K562 (cell line): ENCODE results near the gene GCN1. TPM values are rescaled to one million over a fixed set of nuclear protein-coding genes. Genes with fewer than 3 reads are reported as not detected.

ENCODE experiments used
- ATAC-seq: fragments of 200-7000 bp; cut with Tn5 transposase; 3 replicates; pipeline ENCODE4 v1.9.1; 2020; ENCODE audit warnings: moderate library complexity
- BruUV-seq: library from RNA; stranded (reverse); fragments of 400-500 nt; replicated peaks from 2 replicates; lab custom pipeline; 2021; lab: Mats Ljungman, UMichigan
- CTCF ChIA-PET: fragments of 300-600 bp; formaldehyde crosslinking; extraction: SDS; loops from one replicate; lab custom pipeline; 2021; ENCODE audit warnings: low intra/inter-chr PET ratio; lab: Yijun Ruan, JAX
- POLR2A ChIA-PET: fragments of 300-600, 350-650 bp; sonication (Branson Sonifier 250); formaldehyde crosslinking; extraction: SDS; loops from one replicate; lab custom pipeline; 2021; ENCODE audit warnings: antibody characterized with exemption, inconsistent platforms; lab: Yijun Ruan, JAX
- DNase-seq, 4 experiments: peaks; one replicate each; pipeline versions ENCODE4 v3.0.0 to v3.0.0-alpha.2; 2011 to 2018; ENCODE audit warnings: low spot score in 3 of 4, mixed read lengths in 3 of 4; ENCODE audit errors: extremely low read depth in 1 of 4
- FAIRE-seq: peaks from 2 replicates; lab custom pipeline; 2011; peaks lifted over from hg19 to GRCh38; lab: Jason Lieb, UNC
- H2AFZ ChIP-seq: 2 replicates; pipeline ENCODE4 v1.6.0; 2011; ENCODE audit warnings: low read depth, low read length, control low read depth, inconsistent platforms
- H3K27ac ChIP-seq: fragments of 200-600 bp; 3 replicates; pipeline ENCODE4 v1.8.0; 2011; ENCODE audit warnings: low read depth, mild to moderate bottlenecking, control low read depth, inconsistent platforms, low read length, moderate library complexity, mixed read lengths; ENCODE audit errors: extremely low read depth
- H3K27me3 ChIP-seq, 2 experiments: fragments of 300-600 bp in 1 of 2; 2 replicates in 1 of 2; 3 replicates in 1 of 2; pipeline versions ENCODE4 v1.6.0 to v1.8.0; 2011; ENCODE audit warnings: inconsistent platforms in 2 of 2, low read length in 2 of 2, mild to moderate bottlenecking in 1 of 2, mixed read lengths in 1 of 2, moderate library complexity in 1 of 2; ENCODE audit not compliant: control insufficient read depth in 2 of 2, insufficient read depth in 2 of 2
- H3K36me3 ChIP-seq: fragments of 300-600 bp; 3 replicates; pipeline ENCODE4 v1.8.0; 2011; ENCODE audit warnings: mild to moderate bottlenecking, low read length, inconsistent platforms; ENCODE audit not compliant: control insufficient read depth, insufficient read depth
- H3K4me1 ChIP-seq, 2 experiments: fragments of 200-600 bp in 1 of 2; replicated peaks in 1 of 2; 2 replicates in 1 of 2; 3 replicates in 1 of 2; pipeline versions ENCODE4 v1.5.1 to v1.8.0; 2011; ENCODE audit warnings: inconsistent platforms in 2 of 2, low read length in 2 of 2, mild to moderate bottlenecking in 1 of 2, mixed read lengths in 1 of 2, moderate library complexity in 1 of 2; ENCODE audit not compliant: control insufficient read depth in 2 of 2, insufficient read depth in 2 of 2
- H3K4me2 ChIP-seq: 2 replicates; pipeline ENCODE4 v1.6.1; 2011; ENCODE audit warnings: low read length, control low read depth, inconsistent platforms, mixed read lengths; ENCODE audit not compliant: insufficient read depth
- H3K4me3 ChIP-seq: fragments of 200-600 bp; sonication (generic), shearing (Covaris generic); 2 replicates; pipeline ENCODE4 v1.5.1; 2016; ENCODE audit warnings: control low read depth, inconsistent platforms
- H3K79me2 ChIP-seq: fragments of 200-600 bp; 3 replicates; pipeline ENCODE4 v1.8.0; 2011; ENCODE audit warnings: low read length, inconsistent platforms; ENCODE audit not compliant: control insufficient read depth, insufficient read depth
- H3K9ac ChIP-seq, 2 experiments: 2 replicates each; pipeline versions ENCODE4 v1.6.0 to v1.6.1; 2011; ENCODE audit warnings: low read depth in 2 of 2, low read length in 2 of 2, control low read depth in 1 of 2, inconsistent platforms in 1 of 2, mild to moderate bottlenecking in 1 of 2, mixed read lengths in 1 of 2; ENCODE audit not compliant: insufficient read depth in 1 of 2
- H3K9me1 ChIP-seq: one replicate; pipeline ENCODE4 v1.6.0; 2011; ENCODE audit warnings: inconsistent platforms, mild to moderate bottlenecking, low read length, moderate library complexity; ENCODE audit not compliant: control insufficient read depth, insufficient read depth
- H3K9me3 ChIP-seq: replicated peaks from 2 replicates; pipeline ENCODE4 v1.5.1; 2011; ENCODE audit warnings: low read depth, low read length, inconsistent platforms; ENCODE audit not compliant: control insufficient read depth, insufficient read depth
- H4K20me1 ChIP-seq: replicated peaks from 2 replicates; pipeline ENCODE4 v1.6.1; 2011; ENCODE audit warnings: low read length, inconsistent platforms, mixed read lengths; ENCODE audit not compliant: control insufficient read depth, insufficient read depth
- FOXA1 ChIP-seq: fragments of 450-650 bp; IDR thresholded peaks from 2 replicates; pipeline ENCODE4 v1.6.1; 2016; ENCODE audit warnings: mild to moderate bottlenecking, borderline replicate concordance
- NR1H2 ChIP-seq: sonication (generic); formaldehyde crosslinking; IDR thresholded peaks from 2 replicates; pipeline ENCODE4 v1.4.0; 2020; ENCODE audit warnings: mild to moderate bottlenecking, missing genetic modification reagents
- POLR2G ChIP-seq: fragments of 200-400 bp; formaldehyde crosslinking; IDR thresholded peaks from 2 replicates; pipeline ENCODE4 v1.6.1; 2017; ENCODE audit warnings: low read depth, mild to moderate bottlenecking, antibody characterized with exemption, low read length, moderate library complexity
- SREBF2 ChIP-seq: sonication (generic); formaldehyde crosslinking; IDR thresholded peaks from 2 replicates; pipeline ENCODE4 v1.4.0; 2020; ENCODE audit warnings: mild to moderate bottlenecking, missing genetic modification reagents
- TAF1 ChIP-seq: IDR thresholded peaks from 2 replicates; pipeline ENCODE4 v1.6.1; 2011; ENCODE audit warnings: mild to moderate bottlenecking, low read length, moderate library complexity; ENCODE audit not compliant: insufficient read depth, control insufficient read depth, severe bottlenecking; ENCODE audit errors: extremely low read depth
- ZNF282 ChIP-seq: sonication (generic); formaldehyde crosslinking; IDR thresholded peaks from 2 replicates; pipeline ENCODE4 v1.8.1; 2023; ENCODE audit warnings: missing genetic modification reagents
- WGBS: fragments of 100-300 bp; shearing (Covaris generic); methylation state at CpG from one replicate; pipeline ENCODE4 v1.1.6; 2016; ENCODE audit warnings: low coverage, mixed read lengths; ENCODE audit not compliant: insufficient coverage; ENCODE audit errors: missing lambda C conversion rate; 5-methylcytosine and 5-hydroxymethylcytosine counted together
- in situ Hi-C: fragments of 300-500 bp; cut with MboI; formaldehyde crosslinking; loops from 4 replicates; pipeline ENCODE4 v1.15.0; 2018; ENCODE audit warnings: inconsistent platforms, mixed read lengths
- intact Hi-C: fragments of 100-400 bp; cut with micrococcal nuclease; formaldehyde crosslinking; loops from 2 replicates; pipeline ENCODE4 v1.14.2; 2022
- polyA plus RNA-seq, 8 experiments: library from polyadenylated mRNA; depleted of rRNA in 4 of 8; stranded (reverse) in 5 of 8; unstranded in 3 of 8; fragments of >200 nt; fragmentation: Nextera tagmentation in 2 of 8; fragmentation: Illumina TruSeq in 1 of 8; extraction: Ambion mirVana in 2 of 8; extraction: Trizol in 1 of 8; gene quantifications; 2 replicates each; pipeline versions ENCODE4 v1.2.1 to v1.2.3, GENCODE V29; 2011 to 2014; ENCODE audit warnings: inconsistent platforms in 1 of 8, missing spikeins in 1 of 8
- total RNA-seq, 7 experiments: library from RNA; depleted of rRNA in 6 of 7; stranded (reverse); fragments of >200 nt in 6 of 7; fragmentation: Illumina TruSeq in 2 of 7; extraction: Trizol in 2 of 7; gene quantifications; 2 replicates each; pipeline versions ENCODE4 v1.2.1 to v1.2.3, GENCODE V29; 2011 to 2021; ENCODE audit warnings: low replicate concordance in 1 of 7
- TF ChIP-seq, protein P1 (sequence below): sonication (generic); formaldehyde crosslinking; IDR thresholded peaks from 2 replicates; pipeline ENCODE4 v1.8.1; 2023; ENCODE audit warnings: mild to moderate bottlenecking, missing genetic modification reagents, moderate library complexity
- TF ChIP-seq, protein P2 (sequence below): sonication (generic); formaldehyde crosslinking; IDR thresholded peaks from 2 replicates; pipeline ENCODE4 v1.8.0; 2022; ENCODE audit warnings: missing genetic modification reagents, mild to moderate bottlenecking, moderate library complexity, borderline replicate concordance
- TF ChIP-seq, protein P3 (sequence below): sonication (generic); formaldehyde crosslinking; IDR thresholded peaks from 2 replicates; pipeline ENCODE4 v1.8.0; 2022; ENCODE audit warnings: missing genetic modification reagents, mild to moderate bottlenecking, borderline replicate concordance

The GCN1 gene
- total and polyA plus RNA-seq, 9 of the 15 experiments (the other 6 are each of a cell fraction or from before 2014, with no cell fraction given), result 11.9 to 190 (median 51.7) TPM

DNA sequence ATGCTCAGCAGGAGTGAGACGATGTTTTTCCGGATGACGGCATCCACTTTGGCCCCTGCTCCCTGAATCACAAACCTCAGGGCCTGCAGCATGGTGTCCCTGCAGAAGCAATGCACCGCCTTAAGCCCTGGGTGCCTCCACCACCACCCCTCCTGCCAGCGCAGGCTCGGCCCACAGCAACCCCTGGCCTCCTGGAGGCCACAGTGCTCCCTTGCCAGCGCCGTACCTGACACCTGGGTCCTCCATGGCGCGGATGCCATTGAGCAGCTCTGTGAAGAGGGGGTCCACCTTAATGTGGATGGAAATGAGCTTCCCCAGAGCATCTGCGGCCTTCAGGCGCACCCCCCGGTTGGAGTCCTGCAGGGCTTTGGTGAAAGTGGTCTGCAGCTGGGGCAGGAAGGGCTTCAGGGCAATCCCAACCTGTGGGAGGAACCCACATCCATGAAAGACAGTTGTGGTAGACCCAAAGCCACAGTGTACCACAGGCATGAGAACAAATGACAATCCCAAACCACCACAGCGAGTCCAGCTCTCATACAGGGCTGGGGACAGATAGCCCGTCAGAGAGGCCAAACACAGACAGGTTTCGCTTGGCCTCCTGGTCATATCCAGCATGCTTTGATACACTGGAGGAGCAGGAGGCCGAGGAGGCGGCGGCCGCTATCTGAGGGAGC is 60.1 kb downstream of the GCN1 start:
- Histone ChIP-seq H2AFZ (no peak overlapping the region), H3K27ac (no peak overlapping the region), H3K9me1 (no peaks in the 10 kb centered on the region), H3K36me3 (peaks cover 97% of the 10 kb centered on the region), H4K20me1 (no peaks in the 10 kb centered on the region), H3K27me3 (no peaks in the 10 kb centered on the region), H3K9ac (no peak overlapping the region), H3K9me3 (no peaks in the 10 kb centered on the region), H3K4me2 (no peak overlapping the region), H3K79me2 (no peaks in the 10 kb centered on the region), H3K4me3 (no peak overlapping the region), H3K4me1 (no peaks in the 10 kb centered on the region)
- no peak for DNase-seq
- in situ Hi-C loops, result no loop called here
- intact Hi-C loops, result no loop called here
- 99% methylated on average over 20 of the region's 20 CpGs for WGBS
- ChIA-PET CTCF (no interaction called here), POLR2A (no interaction called here)
- no peak for FAIRE-seq
- TF ChIP-seq POLR2G, result peak; percentile 33; the same call in 1 of the 2 replicates
- no peak for TF ChIP-seq SREBF2 (CRISPR knock-in tag)
- ATAC-seq, result no peak
- no TSS peak for BruUV-seq

DNA sequence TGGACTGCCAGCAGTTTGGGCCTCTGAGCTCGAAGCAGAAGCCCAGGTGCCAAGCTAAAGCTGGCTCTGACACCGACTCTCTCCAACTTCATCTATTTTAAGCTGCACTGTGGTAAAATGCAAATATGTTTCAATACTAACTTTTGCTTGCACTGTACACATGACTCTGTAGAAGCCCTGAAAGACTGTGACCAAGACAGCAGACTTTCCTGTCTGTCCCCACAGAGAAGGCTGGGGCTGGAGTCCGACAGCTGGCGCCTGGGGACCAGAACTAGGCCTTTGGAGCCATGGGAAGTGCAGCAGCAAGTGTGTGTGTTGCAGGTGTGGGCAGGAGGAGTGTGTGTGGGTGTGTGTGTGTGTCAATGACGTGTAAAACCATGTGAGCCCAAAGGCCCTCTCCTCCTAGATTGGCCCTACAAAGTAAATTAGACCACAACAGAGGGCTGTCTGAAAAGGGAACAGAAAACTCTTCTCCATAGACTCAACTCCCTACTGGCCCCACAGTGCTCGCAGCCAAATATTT is 61.6 kb downstream of the GCN1 start:
- no peaks in the 10 kb centered on the region for H3K9me3 ChIP-seq
- intact Hi-C loops, result no loop called here
- H2AFZ ChIP-seq, result no peak overlapping the region
- ChIA-PET CTCF (no interaction called here), POLR2A (interaction anchor here (2.2 kb wide), 1 partner anchor 15 kb away, joined by 11 read pairs; the partner anchor contains the start of gene RAB35)
- H3K27ac ChIP-seq, result no peak overlapping the region
- in situ Hi-C loops, result no loop called here
- 89% methylated on average over 6 of the region's 6 CpGs for WGBS
- ATAC-seq (no peak), FAIRE-seq (no peak), DNase-seq (no peak)
- BruUV-seq, result no TSS peak
- H3K27me3 ChIP-seq, result no peaks in the 10 kb centered on the region
- H4K20me1 ChIP-seq, result no peaks in the 10 kb centered on the region
- H3K36me3 ChIP-seq, result peaks cover 98% of the 10 kb centered on the region
- H3K79me2 ChIP-seq, result no peaks in the 10 kb centered on the region
- no peak overlapping the region for H3K9ac ChIP-seq
- H3K4me2 ChIP-seq, result no peak overlapping the region
- no peak overlapping the region for H3K4me3 ChIP-seq
- no peaks in the 10 kb centered on the region for H3K4me1 ChIP-seq
- H3K9me1 ChIP-seq, result no peaks in the 10 kb centered on the region
- TF ChIP-seq, protein P1, sequence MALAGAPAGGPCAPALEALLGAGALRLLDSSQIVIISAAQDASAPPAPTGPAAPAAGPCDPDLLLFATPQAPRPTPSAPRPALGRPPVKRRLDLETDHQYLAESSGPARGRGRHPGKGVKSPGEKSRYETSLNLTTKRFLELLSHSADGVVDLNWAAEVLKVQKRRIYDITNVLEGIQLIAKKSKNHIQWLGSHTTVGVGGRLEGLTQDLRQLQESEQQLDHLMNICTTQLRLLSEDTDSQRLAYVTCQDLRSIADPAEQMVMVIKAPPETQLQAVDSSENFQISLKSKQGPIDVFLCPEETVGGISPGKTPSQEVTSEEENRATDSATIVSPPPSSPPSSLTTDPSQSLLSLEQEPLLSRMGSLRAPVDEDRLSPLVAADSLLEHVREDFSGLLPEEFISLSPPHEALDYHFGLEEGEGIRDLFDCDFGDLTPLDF, result no peak
- TF ChIP-seq TAF1, result no peak
- TF ChIP-seq, protein P2, sequence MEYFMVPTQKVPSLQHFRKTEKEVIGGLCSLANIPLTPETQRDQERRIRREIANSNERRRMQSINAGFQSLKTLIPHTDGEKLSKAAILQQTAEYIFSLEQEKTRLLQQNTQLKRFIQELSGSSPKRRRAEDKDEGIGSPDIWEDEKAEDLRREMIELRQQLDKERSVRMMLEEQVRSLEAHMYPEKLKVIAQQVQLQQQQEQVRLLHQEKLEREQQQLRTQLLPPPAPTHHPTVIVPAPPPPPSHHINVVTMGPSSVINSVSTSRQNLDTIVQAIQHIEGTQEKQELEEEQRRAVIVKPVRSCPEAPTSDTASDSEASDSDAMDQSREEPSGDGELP (CRISPR knock-in tag), result no peak
- TF ChIP-seq, protein P3, sequence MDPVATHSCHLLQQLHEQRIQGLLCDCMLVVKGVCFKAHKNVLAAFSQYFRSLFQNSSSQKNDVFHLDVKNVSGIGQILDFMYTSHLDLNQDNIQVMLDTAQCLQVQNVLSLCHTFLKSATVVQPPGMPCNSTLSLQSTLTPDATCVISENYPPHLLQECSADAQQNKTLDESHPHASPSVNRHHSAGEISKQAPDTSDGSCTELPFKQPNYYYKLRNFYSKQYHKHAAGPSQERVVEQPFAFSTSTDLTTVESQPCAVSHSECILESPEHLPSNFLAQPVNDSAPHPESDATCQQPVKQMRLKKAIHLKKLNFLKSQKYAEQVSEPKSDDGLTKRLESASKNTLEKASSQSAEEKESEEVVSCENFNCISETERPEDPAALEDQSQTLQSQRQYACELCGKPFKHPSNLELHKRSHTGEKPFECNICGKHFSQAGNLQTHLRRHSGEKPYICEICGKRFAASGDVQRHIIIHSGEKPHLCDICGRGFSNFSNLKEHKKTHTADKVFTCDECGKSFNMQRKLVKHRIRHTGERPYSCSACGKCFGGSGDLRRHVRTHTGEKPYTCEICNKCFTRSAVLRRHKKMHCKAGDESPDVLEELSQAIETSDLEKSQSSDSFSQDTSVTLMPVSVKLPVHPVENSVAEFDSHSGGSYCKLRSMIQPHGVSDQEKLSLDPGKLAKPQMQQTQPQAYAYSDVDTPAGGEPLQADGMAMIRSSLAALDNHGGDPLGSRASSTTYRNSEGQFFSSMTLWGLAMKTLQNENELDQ, result no peak
- TF ChIP-seq ZNF282 (CRISPR knock-in tag), result no peak
- no peak for TF ChIP-seq FOXA1
- TF ChIP-seq NR1H2 (CRISPR knock-in tag), result no peak
